Measurements from ENCODE around the gene SLC6A11.

The SLC6A11 gene

DNA sequence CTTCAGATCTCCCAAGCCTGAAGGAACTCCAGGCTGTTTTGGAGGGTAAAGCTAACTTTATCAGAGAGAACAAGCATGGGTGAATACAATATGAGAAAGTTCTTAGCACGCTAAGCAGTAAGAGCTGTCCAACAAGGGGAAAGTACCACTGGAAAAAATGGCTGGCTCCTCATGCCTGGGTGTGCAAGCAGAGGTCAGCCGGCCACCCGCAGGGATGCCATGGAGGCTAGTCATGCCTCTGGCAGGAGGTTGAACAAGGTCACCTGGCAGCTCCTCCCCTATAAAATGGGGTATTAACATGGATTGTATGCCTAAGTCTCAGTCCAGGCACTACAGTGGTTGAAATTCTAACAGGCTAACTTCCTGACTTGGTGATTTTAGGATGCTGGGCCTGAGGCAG, 101.1 kb downstream of the SLC6A11 start:
- TF ChIP-seq, protein P1, sequence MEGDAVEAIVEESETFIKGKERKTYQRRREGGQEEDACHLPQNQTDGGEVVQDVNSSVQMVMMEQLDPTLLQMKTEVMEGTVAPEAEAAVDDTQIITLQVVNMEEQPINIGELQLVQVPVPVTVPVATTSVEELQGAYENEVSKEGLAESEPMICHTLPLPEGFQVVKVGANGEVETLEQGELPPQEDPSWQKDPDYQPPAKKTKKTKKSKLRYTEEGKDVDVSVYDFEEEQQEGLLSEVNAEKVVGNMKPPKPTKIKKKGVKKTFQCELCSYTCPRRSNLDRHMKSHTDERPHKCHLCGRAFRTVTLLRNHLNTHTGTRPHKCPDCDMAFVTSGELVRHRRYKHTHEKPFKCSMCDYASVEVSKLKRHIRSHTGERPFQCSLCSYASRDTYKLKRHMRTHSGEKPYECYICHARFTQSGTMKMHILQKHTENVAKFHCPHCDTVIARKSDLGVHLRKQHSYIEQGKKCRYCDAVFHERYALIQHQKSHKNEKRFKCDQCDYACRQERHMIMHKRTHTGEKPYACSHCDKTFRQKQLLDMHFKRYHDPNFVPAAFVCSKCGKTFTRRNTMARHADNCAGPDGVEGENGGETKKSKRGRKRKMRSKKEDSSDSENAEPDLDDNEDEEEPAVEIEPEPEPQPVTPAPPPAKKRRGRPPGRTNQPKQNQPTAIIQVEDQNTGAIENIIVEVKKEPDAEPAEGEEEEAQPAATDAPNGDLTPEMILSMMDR (IDR thresholded peaks at IDR 0.05; ENCODE audit: borderline replicate concordance, insufficient read depth, low read depth, low read length): no peak
- H3K4me3 ChIP-seq (ENCODE audit: low read depth, low read length): no peak overlapping the region

DNA sequence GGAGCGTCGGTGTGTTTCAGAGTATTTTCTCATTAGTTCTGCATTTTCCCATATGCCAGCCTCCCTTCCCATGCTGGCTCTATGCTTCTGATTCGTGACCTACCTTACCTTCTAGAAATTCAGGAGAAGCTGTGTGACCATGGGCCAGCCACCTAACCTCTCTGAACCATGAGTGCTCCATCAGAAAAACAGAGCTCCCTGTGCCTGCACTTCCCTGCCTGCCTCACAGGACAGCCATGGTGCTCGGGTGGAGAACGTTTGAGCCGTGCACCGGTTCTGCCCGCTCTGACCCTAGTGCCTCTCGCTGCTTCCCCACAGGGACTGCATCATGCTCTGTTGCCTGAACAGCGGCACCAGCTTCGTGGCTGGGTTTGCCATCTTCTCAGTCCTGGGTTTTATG, 102.0 kb downstream of the SLC6A11 start:
- H3K4me3 ChIP-seq (ENCODE audit: low read depth, low read length): no peak overlapping the region
- TF ChIP-seq, protein P1 (IDR thresholded peaks at IDR 0.05; ENCODE audit: borderline replicate concordance, insufficient read depth, low read depth, low read length): no peak

DNA sequence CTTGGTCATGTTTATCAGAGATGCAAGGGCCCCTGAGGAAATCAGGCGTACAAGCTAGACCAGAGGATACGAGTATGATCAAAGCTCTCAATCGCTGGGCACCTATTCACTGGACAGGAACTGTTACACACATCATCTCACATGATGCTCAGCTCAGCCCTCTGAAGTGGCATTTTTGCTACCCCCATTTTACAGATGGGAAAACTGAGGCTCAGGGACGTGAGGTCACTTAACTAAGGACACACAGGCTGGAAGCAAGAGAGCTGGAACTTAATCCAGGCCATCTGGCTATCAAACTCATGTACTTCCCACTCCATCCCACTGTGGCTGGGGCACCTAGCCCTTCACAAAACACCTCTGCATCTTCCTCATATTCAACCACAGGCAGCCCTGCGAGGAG, 103.6 kb downstream of the SLC6A11 start:
- no peak overlapping the region for H3K4me3 ChIP-seq (ENCODE audit: low read depth, low read length)
- TF ChIP-seq, protein P1 (IDR thresholded peaks at IDR 0.05; ENCODE audit: borderline replicate concordance, insufficient read depth, low read depth, low read length): no peak

DNA sequence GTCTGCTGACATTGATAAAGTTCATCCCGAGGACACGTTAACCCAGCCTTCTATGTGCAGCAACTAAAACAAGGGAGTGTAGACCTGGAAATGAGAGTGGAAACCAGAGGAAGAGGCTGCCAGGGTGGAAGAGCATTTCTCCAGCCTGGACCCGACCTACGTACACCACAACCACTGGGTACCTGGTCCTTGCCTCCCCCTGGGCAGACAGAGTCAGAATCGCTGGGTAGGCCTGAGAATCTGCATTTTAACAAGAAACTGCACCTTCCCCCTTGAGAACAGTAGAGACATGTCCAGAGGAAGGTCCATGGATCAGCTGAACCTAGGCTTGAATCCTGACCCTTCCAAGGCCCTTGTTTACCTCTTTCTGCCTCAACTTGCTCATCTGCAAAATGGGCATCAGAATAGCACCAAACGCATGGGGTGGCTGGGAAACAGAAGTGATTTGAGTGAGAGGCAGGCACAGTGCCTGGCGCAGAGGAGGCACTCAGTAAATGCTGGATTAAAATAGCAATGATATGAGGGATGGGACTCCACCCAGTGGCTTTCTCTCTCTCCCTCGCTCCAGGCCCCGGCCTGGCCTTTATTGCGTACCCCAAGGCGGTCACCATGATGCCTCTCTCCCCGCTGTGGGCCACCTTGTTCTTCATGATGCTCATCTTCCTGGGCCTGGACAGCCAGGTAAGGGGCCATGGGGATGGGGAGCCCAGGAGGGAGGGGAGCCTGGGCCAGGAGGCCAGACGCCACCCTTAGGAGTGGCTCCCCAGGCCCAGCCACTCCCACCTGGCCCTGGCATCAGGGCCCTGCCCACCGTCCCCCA, 109.6 kb downstream of the SLC6A11 start:
- no peak overlapping the region for H3K4me3 ChIP-seq (ENCODE audit: low read depth, low read length)
- TF ChIP-seq, protein P1 (IDR thresholded peaks at IDR 0.05; ENCODE audit: borderline replicate concordance, insufficient read depth, low read depth, low read length): no peak

DNA sequence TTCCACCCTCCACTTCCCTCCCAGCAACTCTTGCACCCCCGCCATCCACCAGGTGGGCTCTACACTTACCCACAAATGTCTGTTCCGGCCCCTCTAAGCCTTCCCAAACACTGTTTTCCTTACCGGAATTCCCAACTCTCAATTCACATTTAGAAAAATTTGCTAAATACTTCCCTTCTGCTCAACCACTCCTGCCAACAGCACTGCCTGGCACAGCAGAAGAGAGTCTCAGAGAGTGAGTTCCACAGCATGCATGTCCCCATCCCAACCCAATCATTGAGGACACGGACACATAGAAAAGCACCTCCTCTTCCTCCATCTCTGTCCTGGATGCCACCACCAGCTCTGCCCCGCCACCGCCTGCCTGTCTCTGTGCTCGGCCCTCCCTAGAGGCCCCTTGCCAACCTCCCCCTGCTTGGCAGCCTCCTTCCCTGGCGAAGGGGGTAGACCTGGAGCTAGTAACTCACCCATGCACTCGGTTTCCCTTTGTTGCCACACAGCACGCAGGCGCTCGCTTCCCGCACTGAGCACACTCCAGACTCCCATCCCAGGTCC, 110.3 kb downstream of the SLC6A11 start:
- TF ChIP-seq, protein P1 (IDR thresholded peaks at IDR 0.05; ENCODE audit: borderline replicate concordance, insufficient read depth, low read depth, low read length): no peak
- no peak overlapping the region for H3K4me3 ChIP-seq (ENCODE audit: low read depth, low read length)

DNA sequence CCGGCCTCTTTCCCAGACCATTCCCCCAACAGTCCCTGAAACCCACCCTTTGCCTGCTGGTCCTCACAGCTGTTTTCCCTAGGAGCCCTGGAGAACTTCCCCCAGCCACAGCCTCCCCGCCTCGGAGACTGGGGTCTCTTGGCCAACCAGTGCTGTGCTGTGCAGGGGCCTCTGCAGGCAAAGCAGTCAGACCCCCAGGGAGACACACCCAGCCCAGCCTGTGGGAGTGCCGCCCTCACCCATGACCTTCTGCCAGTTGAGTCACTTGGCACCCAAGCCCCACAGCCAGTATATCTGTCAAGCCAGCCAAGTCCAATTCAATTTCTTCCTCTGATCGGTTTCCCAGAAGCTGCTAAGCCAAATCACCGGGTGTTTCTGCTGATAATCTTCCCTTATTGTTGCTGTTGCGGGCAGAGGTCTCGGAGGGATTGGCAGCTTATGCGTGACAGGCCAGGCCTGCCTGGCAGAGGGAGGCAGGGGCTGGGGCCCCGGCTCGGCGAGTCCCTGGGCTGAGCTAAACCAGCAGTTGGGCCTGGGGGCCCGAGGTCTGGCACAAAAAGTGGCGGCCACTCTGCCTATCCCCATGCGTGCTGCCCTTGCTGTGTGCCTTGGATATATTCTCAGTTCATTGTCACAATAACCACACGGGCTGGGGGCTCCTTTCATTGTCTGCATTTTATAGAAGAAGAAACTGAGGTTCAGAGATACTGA, 110.9 kb downstream of the SLC6A11 start:
- TF ChIP-seq, protein P1 (IDR thresholded peaks at IDR 0.05; ENCODE audit: borderline replicate concordance, insufficient read depth, low read depth, low read length): no peak
- no peak overlapping the region for H3K4me3 ChIP-seq (ENCODE audit: low read depth, low read length)
